Measurements from ENCODE around the gene NT5DC3.

The NT5DC3 gene

GRCh38 chr12:103833095-103833775 lies 7.8 kb downstream of the NT5DC3 start:
- DNase-seq (ENCODE audit: low read depth in 2 of 3, low spot score in 2 of 3): no peak

DNA sequence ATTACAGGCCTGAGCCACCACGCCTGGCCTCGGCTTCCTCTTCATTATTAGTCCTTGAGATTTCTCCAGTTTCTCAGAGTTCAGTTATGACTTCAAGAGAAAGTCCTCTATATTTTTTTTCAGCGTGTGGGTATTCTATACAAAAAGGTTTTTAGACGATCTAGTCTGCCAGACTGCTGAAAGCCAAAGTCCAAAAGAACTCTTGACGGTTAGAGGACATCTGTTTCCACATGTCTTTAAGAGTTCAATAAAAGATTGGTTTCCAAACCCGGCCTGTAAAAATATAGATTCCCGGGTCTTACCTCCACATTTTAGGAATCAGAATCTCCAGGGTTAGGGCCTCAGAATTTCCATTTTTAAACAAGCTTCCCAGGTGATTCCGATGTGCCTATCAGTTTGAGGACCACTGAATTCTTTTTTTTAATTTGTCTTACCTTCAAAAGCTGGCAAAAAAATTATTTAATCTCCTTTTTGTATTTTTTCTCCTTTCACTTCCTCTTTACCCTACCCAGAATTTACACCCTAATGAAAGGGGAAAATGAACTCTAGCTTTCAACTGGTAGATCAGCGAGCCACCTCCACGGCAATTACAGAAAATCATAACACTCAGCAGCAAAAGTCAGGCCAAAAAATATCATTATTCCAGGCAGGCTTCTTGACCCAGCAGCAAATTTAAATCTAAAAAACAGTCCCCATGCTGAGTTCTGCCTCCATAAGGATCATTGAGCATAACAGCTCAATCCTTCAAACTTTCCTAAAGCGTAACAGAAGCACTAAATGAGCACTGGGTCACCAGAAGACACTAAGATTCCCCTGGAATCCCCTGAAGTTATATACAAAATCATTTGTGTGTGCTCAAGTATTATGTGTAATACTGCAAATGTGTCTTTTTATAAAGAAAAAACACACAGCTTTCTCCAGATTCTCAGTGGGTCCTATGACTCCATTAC lies 8.7 kb downstream of the NT5DC3 start:
- no peak for DNase-seq (ENCODE audit: low read depth in 2 of 3, low spot score in 2 of 3)

- no peak for DNase-seq (ENCODE audit: low read depth in 2 of 3, low spot score in 2 of 3)
Measured at GRCh38 chr12:103830730-103831320, 10.2 kb downstream of the NT5DC3 start.

GRCh38 chr12:103830025-103830725 lies 10.9 kb downstream of the NT5DC3 start:
- no peak for DNase-seq (ENCODE audit: low read depth in 2 of 3, low spot score in 2 of 3)

DNA sequence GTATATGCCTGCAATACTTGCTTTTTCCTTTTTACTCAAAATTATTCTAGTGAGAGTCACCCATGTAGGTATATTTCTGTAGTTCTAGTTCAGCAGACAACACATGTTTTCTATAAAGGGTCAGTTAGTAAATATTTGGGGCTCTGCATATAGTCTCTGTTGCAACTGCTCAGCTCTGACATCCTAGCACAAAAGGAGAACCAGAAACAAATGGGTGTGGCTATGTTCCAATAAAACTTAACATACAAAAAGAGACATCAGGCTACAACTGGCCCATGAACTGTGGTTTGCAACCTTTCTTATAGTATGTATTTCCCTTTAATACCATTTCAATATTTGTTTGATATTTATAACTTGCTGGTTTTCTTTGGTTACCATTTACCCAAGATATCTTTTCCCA lies 11.9 kb downstream of the NT5DC3 start:
- DNase-seq (ENCODE audit: low read depth in 2 of 3, low spot score in 2 of 3): no peak

DNA sequence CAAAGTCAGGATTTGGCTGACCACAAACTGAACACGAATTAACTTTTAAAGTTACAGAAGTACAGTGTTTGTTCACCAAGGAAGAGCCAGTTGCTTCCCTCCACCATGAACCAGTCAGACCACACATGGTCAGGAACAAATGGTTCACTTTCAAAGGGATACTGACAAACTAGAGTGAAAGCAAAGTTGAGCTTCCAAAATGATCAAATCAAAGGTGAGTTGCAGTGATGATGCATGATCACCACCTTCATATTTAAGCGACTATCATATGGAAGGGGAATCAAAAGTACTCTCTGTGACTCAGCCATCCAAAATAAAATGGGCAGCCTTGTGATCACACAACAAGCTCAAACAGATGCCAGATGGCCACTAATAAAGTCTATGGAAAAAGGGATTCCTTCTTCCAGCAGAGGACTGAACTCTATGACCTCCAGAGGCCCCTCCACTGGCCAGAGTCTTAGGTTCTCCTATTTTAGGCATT lies 13.1 kb downstream of the NT5DC3 start:
- no peak for DNase-seq (ENCODE audit: low read depth in 2 of 3, low spot score in 2 of 3)

GRCh38 chr12:103824845-103825244 lies 16.2 kb downstream of the NT5DC3 start:
- no peak for DNase-seq (ENCODE audit: low read depth in 2 of 3, low spot score in 2 of 3)

GRCh38 chr12:103824290-103824689 lies 16.7 kb downstream of the NT5DC3 start:
- DNase-seq (ENCODE audit: low read depth in 2 of 3, low spot score in 2 of 3): no peak

- DNase-seq (ENCODE audit: low read depth in 2 of 3, low spot score in 2 of 3): no peak
Measured at GRCh38 chr12:103823871-103824270, 17.2 kb downstream of the NT5DC3 start.

- DNase-seq (ENCODE audit: low read depth in 2 of 3, low spot score in 2 of 3): no peak
Measured at GRCh38 chr12:103821773-103822172, 19.3 kb downstream of the NT5DC3 start.

GRCh38 chr12:103820881-103821489 lies 20.0 kb downstream of the NT5DC3 start:
- DNase-seq (ENCODE audit: low read depth in 2 of 3, low spot score in 2 of 3): no peak

GRCh38 chr12:103820361-103820760 lies 20.7 kb downstream of the NT5DC3 start:
- no peak for DNase-seq (ENCODE audit: low read depth in 2 of 3, low spot score in 2 of 3)

DNA sequence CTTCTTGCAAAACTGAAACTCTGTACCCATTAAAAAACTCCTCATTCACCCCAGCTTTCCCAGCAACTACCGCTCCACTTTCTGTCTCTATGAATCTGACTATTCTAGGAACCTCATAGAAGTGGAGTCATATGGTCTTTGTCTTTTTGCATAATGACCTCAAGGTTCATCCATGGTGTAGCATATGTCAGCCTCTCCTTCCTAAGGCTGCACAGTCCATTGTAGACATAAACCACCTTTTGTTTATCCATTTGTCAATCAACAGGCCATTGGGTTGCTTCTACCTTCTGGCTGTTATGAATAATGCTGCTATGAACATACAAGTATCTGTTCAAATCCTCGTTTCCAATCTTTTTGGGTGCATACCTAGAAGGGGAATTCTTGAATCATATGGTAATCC lies 21.1 kb downstream of the NT5DC3 start:
- no peak for DNase-seq (ENCODE audit: low read depth in 2 of 3, low spot score in 2 of 3)

GRCh38 chr12:103819312-103819711 lies 21.7 kb downstream of the NT5DC3 start:
- no peak for DNase-seq (ENCODE audit: low read depth in 2 of 3, low spot score in 2 of 3)

DNA sequence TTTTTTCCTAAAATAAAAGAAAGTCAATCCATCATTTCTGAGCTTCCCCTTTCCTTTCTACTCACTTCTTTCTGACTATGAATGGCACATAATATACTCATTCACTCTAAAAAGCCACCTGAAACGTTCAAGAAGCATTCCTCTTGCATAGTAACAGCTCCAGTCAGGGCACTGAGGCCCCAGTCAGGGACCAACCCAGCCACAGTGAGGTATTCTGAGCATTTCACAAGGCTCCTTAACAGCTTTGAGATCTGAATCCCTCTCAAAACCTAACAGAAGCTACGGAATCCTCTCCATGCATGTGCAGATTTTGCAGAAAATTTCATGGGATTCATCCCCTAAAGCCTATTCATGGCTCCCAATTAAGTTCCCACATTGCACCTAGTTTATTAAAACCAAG lies 23.2 kb downstream of the NT5DC3 start:
- no peak for DNase-seq (ENCODE audit: low read depth in 2 of 3, low spot score in 2 of 3)

DNA sequence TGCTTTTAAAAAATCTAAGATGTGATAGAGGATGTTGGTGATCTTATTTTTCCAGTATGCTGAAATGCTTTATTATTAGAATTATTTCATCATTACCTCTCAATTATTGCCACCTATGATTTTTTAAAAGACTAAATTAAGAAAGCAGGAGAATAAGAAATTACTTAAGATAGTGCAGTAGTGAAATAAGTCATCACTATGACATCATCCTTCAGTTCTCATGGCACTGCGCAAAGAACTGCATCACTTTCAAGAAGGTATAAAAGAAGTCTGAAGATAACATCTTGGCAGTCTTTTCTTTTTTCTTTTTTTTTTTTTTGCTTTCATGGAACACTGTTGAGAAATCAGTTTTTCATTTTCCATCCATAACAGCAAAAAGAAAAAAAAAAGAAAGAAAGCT lies 24.4 kb downstream of the NT5DC3 start:
- no peak for DNase-seq (ENCODE audit: low read depth in 2 of 3, low spot score in 2 of 3)

- no peak for DNase-seq (ENCODE audit: low read depth in 2 of 3, low spot score in 2 of 3)
Measured at GRCh38 chr12:103814436-103814835, 26.6 kb downstream of the NT5DC3 start.

- DNase-seq (ENCODE audit: low read depth in 2 of 3, low spot score in 2 of 3): no peak
Measured at GRCh38 chr12:103813949-103814348, 27.1 kb downstream of the NT5DC3 start.

GRCh38 chr12:103813426-103813825 lies 27.6 kb downstream of the NT5DC3 start:
- no peak for DNase-seq (ENCODE audit: low read depth in 2 of 3, low spot score in 2 of 3)

GRCh38 chr12:103812789-103813188 lies 28.2 kb downstream of the NT5DC3 start:
- no peak for DNase-seq (ENCODE audit: low read depth in 2 of 3, low spot score in 2 of 3)

GRCh38 chr12:103811791-103812190 lies 29.2 kb downstream of the NT5DC3 start:
- DNase-seq (ENCODE audit: low read depth in 2 of 3, low spot score in 2 of 3): no peak

Data from activated CD8-positive, alpha-beta memory T cell treated with anti-CD3 and anti-CD28 coated beads for 48 hours (primary cell).